GM12875 (cell line): ENCODE measurements around the gene HMCES.
"Not testable (repeated sequence)": the region's sequence is repeated elsewhere in the genome, so short reads cannot be mapped to it uniquely, and the experiment has no call there.

Experiments used
- H3K4me3 ChIP-seq: one replicate; pipeline ENCODE4 v1.5.1; 2011; ENCODE audit warnings: low read depth, low read length, control low read depth
- TF ChIP-seq, protein P1 (sequence below): IDR thresholded peaks from 2 replicates; pipeline ENCODE4 v1.5.1; 2011; ENCODE audit warnings: low read depth, mild to moderate bottlenecking, control low read depth, inconsistent platforms, low read length, moderate library complexity, borderline replicate concordance; ENCODE audit not compliant: insufficient read depth

HMCES gene

DNA sequence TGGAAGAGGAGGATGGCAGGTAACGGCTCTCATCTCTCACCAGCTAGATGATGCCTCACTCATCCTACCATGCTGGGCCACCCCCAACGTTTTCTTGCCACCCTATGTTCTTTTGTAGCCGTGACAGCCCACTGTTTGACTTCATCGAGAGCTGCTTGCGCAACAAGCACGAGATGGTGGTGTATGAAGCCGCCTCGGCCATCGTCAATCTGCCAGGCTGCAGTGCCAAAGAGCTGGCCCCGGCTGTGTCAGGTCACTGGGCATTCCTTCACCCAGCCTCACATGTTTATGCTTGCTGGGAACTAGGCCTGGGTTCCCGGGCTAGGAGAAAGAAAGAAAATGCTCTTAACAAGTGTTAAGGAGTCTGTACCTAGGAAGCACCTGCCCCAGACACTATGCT is 21.1 kb upstream of the HMCES start:
- TF ChIP-seq, protein P1, sequence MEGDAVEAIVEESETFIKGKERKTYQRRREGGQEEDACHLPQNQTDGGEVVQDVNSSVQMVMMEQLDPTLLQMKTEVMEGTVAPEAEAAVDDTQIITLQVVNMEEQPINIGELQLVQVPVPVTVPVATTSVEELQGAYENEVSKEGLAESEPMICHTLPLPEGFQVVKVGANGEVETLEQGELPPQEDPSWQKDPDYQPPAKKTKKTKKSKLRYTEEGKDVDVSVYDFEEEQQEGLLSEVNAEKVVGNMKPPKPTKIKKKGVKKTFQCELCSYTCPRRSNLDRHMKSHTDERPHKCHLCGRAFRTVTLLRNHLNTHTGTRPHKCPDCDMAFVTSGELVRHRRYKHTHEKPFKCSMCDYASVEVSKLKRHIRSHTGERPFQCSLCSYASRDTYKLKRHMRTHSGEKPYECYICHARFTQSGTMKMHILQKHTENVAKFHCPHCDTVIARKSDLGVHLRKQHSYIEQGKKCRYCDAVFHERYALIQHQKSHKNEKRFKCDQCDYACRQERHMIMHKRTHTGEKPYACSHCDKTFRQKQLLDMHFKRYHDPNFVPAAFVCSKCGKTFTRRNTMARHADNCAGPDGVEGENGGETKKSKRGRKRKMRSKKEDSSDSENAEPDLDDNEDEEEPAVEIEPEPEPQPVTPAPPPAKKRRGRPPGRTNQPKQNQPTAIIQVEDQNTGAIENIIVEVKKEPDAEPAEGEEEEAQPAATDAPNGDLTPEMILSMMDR: no peak
- no peak overlapping the region for H3K4me3 ChIP-seq

DNA sequence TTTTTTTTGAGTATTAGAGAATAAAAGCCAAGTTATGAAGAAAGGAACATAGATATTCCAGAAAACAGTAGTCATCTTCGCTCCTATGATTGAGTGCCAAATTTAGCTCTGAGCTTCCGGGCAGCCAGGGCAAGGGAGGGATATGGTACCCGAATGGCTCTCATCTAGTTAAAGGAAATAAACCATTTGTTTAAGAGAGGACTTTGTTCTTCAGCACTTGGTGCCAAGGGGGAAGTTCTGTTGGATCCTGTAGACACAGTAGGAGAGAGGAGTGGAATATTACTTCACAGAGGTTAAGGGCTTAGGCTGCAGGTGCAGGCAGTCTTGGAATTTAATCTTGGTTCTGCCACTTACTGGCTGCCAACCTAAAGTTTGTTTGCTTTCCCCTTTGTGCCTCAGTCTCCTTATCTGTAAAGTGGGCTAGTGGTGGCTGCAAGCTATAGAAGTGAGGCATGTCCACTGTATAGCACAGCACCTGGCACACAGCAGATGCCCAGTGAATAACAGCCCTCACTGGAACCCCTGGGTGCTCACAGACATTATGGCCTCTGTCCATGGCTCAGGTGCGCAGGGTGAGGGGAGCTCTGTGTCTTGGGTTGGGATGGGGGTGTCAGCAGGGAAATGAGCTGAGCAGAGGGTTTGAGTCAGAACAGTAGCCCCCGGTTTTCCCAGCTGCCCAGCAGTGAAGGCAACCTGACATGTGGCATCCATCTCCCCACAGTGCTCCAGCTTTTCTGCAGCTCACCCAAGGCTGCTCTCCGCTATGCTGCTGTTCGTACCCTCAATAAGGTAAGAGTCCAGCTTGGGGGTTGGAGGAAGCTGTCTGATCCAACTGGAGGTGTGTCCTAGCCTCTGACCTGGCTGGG is 18.8 kb upstream of the HMCES start:
- TF ChIP-seq, protein P1: no peak

DNA sequence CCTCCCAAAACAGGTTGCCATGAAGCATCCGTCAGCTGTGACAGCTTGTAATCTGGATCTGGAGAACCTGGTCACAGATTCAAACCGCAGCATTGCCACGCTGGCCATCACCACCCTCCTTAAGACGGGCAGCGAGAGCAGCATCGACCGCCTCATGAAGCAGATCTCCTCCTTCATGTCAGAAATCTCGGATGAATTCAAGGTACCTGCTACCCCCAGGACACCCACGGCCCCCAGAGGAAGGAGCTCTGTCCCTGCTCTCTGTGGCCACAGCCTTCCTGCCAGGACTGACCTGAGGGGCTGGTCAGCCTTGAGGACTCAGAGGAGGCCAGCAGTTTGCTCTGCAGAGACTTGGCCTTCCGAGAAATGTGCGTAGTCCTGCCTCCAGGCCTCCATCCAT is 18.1 kb upstream of the HMCES start:
- TF ChIP-seq, protein P1: no peak
- H3K4me3 ChIP-seq: no peak overlapping the region

More for the DNA sequence above, 18.8 kb upstream of the HMCES start:
- no peak overlapping the region for H3K4me3 ChIP-seq

DNA sequence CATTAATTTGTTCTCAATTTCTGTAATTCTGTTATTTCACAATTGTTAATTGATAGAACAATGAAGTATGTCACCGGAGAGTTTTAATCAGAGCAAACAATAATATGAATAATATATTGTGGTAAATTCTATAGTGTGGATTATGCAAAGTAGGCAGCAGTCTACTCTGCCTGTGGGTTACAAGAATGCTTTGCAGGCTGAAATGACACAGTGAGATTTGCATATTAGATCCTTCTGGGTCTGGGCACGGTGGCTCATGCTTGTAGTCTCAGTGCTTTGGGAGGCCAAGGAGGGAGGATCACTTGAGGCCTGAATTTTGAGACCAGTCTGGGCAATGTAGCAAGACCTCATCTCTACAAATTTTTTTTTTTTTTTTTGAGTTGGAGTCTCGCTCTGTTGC is 16.8 kb upstream of the HMCES start:
- TF ChIP-seq, protein P1: no peak
- H3K4me3 ChIP-seq: no peak overlapping the region

DNA sequence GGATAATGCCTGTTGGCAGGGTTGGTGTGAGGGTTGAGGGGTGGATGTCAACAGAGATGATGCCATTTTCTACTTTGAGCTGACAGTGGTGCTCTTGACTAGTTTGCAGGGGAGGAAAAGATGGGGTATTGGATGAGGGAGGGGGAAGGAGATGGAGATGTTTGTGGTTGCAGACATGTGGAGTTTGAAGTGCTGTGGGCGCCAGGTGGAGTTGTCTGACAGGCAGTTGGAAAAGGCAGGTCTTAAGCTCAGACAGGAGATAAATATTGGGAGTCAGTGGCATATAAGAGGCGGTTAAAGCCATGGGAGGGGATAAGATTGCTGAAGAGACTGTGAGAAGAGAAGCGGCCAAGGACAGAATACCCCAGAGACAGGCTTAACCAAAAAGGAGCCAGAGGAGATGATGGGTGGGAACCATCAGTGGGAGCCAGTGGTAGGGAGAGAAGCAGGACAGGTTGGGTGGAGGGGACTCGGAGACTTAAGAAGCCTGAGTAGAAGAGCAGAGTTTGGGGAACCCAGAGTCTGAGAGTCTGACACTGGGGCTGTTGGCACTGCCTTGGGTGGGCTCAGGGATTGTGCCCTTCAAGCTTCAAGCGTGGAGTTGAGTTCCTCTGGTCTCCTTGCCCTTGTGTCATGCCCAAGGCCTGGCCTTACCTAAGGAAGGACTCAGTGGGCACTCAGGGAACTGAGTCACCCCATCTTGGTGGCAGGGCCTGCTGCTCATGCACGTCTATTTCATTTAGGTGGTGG is 15.3 kb upstream of the HMCES start:
- H3K4me3 ChIP-seq: no peak overlapping the region
- TF ChIP-seq, protein P1: no peak

DNA sequence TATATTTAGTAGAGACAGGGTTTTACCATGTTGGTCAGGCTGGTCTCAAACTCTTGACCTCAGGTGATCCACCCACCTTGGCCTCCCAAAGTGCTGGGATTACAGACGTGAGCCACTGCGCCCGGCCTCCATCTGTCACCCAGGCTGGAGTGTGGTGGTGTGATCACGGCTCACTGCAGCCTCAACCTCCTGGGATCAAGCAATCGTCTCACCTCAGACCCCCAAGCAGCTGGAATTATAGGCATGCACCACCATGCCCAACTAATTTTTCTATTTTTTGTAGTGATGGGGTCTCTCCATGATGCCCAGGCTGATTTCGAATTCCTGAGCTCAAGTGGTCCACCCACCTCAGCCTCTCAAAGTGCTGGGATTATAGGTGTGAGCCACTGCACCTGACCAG is 13.7 kb upstream of the HMCES start:
- H3K4me3 ChIP-seq: not testable (repeated sequence)

DNA sequence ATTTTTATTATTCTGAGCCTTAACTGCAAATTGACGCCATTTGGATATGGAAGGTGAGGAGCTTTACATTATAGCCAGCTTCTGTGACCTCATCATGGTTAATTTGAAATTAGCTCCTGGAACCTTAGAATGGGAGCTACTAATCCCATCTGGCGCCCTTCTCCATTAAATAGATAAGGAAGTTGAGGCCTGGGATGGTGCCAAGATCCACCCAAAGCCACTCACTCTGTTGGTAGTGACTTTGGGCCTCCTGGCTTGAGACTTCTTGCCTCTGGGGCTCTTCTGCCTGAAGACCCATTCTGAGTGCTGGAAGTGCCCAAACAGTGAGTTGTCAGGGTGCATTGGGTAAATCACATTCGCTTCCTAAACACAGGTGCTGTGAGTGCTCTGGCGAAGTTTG is 12.0 kb upstream of the HMCES start:
- no peak overlapping the region for H3K4me3 ChIP-seq
- TF ChIP-seq, protein P1: no peak
